Superior temporal gyrus (tissue), 1 donor: Measurements from ENCODE around the gene BMPR1A.

Source experiments
- DNase-seq: peaks from one replicate; pipeline ENCODE4 v3.0.0-alpha.2; 2016; ENCODE audit errors: extremely low spot score

BMPR1A gene

DNA sequence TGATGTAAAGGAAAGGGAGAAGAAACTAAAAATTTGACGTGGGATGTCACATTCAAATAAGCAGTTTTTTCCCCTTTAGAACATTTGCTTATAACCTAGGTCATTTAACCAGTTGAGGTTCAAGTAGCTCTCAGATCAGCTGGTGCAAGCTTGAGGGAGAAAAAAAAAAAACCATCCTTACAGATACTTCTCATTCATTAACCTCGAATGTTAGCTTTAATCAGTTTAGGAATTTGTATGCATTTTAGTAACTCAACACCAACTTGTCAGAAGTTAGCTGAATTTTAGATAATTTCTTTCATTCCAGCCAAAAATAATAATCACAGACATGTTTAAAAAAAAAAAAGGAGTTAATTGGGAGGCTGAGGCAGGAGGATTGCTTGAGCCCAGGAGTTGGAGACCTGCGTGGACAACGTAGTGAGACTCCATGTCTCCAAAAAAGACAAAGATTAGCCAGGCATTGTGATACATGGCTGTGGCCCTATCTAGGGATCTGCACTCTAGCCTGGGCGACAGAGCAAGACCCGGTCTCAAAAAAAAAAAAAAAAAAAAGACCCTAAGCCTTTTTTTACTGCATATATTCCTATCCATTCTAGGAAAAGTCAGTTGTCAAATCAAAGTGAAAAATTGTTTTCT is 46.2 kb downstream of the BMPR1A start:
- no peak for DNase-seq

DNA sequence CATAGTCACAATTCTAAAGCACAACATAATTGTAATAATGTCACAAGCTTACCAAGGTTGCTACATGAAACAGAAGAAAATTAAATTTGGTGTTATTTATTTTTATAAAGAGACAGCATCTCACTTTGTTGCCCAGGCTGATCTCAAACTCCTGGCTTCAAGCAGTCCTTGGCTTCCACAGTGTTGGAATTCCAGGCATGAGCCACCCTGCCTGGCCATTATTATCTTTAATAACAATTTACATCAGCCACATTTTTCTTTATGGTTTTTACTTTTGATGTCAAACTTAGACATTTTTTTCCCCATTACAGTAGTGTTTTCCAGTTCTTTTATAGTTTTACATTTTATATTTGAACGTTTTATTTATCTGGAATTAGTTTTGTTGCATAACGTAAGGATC is 46.7 kb downstream of the BMPR1A start:
- DNase-seq, result no peak

DNA sequence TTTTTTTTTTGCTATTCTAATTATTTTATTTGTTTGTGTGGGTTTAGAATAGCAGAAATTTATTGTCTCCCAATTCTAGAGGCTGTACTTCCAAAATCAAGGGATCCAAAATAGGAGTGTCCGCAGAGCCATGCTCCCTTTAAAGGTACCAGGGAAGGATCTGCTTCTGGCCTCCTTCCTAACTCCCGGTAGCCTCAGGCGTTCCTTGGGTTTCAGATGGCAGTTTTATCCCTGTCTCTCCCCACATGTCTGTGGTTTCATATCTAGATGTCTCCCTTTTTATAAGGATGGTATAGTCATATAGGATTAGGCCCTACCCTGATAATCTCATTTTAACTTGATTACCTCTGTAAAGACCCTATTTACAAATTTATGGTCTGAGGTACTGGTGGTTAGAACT is 48.4 kb downstream of the BMPR1A start:
- DNase-seq, result no peak

DNA sequence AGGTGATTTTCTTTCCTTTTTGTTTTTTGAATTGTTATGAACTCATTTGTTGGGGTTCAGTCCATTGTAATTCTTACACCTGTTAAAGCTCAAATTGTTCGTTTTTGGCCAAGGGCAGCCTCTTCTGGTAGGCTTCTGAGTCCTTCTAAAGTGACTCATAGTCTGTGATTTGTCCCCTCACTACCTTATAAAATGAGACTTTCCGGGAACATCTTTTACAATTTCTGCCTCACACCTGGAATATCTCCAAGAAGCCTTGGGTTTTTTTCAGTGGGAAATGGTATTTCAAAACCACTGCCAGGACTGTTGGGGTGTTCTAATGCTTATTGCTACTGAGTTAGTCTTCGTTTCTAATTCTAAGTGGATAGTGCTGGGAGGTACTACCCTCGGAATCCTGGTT is 56.7 kb downstream of the BMPR1A start:
- DNase-seq, result no peak

DNA sequence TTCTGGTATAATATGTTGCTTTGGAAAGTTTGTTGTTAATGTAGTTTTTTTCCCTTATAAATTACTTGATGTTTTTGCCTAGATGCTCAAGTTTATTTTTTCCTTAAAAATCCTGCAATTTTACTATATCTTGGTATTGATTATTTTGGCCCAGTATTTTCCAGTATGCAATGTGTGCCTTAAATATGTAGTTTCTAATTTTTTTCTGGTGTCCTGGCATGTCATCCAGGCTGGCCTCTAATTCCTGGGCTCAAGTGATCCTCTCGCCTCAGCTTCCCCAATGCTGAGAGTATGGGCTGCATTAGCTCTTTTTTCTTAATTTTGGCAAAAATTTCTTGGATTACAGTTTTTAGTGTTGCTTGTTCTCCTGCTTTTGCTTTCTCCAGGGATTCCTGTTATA is 57.6 kb downstream of the BMPR1A start:
- no peak for DNase-seq

DNA sequence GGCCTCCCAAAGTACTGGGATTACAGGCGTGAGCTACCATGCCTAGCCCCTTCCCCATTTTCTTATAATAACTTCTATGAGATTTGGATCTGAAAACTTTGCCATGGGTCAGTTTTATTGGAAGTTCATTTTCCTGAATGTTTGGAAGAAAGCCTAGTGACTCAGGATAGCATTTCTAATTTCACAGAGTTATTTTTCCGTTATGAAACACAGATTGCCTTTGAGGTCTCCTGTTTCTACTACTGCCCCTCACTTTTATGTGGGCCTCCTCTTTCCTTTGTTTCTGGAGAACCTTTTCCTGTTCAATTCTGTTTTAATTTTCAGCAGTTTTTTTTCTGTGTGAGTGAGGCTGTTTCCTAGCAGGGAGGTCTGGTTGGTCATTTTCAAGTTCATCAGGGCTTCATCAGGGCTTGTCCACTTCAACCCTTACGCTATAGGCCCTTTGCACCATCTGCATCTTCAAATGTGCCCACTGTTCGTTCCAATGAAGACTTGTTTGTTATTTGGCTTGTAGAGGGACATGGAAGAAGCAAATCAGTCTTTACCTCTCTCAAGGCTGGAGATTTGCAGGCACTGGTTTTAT is 58.7 kb downstream of the BMPR1A start:
- DNase-seq, result no peak

DNA sequence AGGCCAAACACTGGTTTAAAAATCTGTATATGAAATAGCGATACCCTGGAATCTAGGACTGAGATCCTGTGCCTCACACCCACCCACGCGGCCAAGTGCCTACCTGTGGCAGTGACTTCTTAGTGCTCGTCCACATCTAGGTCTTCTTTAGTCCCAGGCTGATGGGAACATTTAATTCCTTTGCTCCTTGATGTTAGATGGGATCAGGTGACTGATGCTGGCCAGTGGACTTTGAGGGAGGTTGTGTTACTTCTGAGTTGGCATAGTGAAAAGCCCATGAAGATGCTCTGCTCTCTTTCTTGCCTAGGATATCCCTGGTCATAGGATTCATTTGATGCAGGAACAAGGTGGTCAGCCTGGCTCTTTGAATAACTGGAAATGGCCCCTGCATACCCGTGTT is 59.2 kb downstream of the BMPR1A start:
- no peak for DNase-seq

DNA sequence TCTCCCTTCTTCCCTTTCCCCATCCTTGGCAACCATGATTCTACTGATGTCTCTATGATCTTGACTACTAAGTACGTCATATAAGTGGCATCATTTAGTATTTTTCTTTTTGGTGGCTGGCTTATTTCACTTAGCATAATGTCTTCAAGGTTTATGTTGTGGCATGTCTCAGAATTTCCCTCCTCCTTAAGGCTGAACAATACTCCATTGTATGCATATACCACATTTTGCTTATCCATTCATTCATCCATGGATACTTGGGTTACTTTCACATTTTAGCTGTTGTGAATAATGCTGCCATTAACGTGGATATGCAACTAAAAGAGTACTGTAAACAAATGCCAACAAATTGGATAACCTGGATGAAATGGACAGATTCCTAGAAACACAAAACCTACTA is 60.8 kb downstream of the BMPR1A start:
- no peak for DNase-seq

DNA sequence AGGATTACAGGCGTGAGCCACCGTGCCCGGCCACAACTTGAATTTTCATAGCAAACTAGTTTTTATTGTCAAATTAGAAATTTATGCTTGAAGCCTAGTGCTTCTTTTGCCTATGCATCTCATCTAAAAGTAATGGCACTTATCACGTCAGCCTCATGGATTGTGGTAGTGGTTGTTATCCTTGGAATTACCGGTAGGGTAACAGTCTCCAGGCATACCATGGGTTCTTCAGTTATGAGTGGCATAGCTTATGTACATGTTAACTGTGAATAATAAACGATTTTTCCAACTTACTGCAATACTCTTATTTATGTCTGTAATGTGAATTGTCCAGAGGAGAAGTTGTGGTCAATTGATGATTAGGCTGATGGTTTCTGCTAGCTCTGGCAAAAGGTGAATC is 63.1 kb downstream of the BMPR1A start:
- no peak for DNase-seq

DNA sequence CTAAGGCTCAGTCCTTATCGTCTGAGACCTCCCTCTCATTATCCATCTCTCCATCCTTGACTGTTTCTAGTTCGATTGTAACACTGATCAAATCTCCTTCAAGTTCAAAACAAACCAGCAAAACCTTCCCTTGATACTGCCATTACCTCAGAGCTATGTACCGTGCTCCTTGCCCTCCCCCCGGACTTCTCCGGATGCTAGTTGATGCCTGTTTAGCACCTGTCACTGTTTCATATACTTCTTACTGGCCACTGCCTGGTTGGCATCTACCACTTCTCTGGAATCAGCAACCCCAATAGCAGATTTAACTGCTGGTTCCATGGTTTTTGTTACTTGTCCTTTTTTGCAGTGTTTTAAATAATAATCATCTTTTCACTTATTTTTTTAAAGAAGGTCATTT is 64.1 kb downstream of the BMPR1A start:
- no peak for DNase-seq

DNA sequence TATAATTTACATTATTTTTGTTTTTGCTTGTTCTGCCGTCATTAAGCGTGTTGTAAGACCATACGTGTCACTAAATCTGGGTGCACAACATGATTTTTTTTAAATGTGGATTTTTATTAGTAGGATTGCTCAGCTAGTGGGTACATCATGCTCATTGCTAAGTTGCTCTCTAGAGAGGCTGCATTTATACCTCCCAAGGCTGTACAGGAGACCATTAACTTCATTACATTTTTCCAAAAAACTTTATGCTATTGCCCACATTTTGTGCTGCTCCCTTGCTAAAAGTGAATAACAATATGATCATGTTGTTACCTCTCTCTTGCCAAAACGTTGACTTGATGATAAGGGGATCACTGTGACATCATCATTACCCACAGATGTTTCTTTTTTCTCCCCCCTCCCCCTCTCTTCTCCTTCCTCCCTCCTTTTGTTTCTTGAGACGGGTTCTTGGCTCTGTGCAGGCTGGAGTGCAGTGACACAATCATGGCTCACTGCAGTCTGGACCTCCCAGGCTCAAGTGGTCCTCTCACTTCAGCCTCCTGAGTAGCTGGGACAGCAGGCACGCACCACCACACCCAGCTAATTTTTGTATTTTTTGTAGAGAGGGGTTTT is 65.1 kb downstream of the BMPR1A start:
- no peak for DNase-seq

DNA sequence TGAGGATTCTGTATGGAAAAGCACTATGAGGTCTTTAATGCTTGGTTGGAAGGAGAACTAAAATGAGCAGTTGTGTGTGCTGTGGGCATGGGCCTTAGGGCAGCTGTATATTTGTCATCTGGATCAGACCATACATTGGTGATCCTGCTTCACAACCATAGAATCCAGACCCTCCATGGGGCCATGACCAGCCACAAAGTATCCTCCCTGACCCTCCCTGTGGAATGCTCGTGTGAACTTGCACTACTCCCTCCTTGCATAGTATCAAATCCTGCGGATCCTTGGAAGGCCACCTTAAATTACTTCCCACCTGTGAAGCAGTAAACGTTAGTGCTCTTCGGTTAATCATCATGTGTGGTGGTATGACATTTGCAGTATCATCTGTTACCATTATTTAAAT is 67.1 kb downstream of the BMPR1A start:
- DNase-seq, result no peak

DNA sequence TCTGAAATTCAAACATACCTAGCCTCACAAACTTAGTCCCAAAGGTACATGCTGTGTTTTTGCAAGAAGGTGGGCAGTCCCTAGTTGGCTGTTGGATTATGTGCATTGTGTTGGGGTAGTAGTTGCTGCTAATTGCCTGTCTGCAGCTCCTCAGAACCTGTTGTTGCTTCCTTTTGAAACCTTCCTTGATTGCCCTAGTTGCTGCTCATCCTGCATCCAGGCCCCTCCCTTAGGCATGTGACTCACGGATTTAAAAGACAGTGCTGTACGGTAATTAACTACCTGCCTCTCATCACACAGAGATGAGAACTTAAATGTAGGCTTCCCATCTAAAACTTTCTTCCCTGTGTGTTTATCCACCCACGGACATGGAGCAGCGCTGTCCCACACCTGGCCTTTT is 67.7 kb downstream of the BMPR1A start:
- no peak for DNase-seq

DNA sequence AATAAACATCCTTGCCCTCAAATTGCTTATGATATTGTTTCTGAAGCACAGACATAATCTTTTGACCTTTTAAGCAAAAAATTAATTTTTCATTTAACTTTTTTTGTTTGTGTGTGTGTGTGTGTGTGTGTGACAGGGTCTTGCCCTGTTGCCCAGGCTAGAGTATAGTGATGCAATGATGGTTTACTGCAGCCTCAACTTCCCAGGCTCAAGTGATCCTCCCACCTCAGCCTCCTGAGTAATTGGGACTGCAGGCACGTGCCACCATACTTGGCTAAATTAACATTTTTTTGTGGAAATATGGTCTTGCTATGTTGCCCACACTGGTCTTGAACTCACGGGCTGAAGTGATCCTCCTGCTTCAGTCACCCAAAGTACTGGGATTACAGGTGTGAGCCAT is 68.9 kb downstream of the BMPR1A start:
- DNase-seq, result no peak

DNA sequence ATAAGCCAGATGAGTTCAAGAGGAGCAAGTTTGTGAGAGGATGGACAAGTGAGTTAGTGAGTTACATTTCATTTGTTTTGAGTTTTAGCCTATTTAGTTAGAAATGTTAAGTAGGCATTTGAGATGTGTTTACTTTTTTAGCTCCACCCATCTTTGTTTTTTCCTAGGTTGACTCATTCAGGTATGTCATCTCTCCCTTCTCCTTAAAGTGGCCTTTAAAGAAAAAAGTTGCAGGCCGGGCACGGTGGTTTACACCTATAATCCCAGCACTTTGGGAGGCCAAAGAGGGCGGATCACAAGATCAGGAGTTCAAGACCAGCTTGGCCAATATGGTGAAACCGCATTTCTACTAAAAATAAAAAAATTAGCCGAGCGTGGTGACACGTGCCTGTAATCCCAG is 71.2 kb downstream of the BMPR1A start:
- DNase-seq, result no peak

DNA sequence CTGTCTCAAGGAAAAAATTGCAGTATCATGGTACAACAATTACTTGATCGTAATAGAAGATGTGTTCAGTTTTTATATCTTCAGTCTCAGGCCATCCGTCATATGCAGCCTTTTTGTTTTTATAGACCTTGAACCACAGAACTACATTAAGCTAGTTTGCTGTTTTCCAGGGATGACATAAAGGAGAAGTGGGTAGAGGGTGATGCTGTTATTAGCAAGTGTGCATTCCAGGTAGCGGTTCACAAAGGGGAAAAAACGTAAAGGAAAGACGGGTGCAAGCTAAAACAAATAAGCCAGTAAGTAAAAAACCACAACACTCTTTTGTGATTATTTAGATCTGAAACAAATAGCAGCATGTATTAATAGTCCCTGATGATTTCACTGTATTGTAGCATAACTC is 71.7 kb downstream of the BMPR1A start:
- no peak for DNase-seq

DNA sequence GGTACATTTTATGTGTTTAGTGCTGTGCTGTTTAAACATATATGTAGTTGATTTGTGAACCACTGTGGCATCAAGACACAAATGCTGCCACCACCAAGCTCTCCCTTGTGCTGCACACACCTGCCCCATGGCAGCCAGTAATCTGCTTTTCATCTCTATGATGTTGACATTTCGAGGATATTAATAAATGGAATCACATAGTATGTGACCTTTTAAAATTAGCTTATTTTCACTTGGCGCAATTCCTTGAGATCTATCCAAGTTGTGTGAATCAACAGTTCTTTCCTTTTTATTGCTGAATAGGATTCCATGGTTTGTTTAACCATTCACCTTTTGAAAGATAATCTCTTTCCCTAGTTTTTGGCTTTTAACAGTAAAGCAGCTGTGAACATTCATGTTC is 73.1 kb downstream of the BMPR1A start:
- no peak for DNase-seq

DNA sequence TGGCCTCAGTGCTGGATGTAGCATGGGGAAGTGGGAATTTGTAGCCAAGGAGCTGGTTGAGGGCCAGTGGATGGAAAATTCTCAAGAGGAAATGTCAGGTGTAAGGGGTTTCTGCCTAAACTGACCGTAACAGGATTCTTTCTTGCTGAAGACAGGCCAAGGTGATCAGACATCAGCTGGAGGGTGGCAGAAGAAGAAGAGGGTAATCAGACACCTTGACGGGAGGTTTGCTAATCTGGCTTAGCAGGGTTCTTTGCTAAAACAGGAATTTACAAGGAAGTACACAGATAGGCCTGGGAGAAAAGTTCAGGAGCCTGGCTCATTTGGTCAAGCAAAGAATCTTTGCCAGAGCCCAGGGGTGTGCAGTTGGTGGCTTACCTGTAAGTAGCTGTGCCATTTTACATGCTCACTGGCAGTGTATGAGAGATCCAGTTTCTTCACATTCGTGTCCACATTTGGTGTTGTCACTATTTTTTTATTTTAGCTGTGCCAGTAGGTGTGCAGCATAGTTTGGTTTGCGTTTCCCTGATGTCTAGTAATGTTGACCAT is 73.7 kb downstream of the BMPR1A start:
- DNase-seq, result no peak

DNA sequence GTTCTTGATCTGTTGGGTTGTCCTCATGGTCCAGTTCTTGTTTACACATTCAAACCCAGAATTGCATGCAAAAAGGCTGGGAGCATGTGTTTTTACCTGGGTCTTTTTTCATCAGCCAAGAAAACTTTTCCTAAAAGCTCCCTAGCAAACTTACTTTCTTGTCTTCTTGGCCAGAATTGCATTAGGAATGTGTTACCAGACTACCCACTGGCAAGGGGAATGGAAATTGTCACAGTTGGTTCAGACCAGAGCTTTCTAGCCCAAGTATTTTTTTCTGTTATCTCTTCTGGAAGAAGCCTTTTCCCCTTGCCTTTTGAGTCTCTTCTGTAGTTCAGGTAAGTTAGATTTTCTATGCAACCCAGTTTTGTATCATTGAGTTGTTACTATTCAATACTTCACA is 77.5 kb downstream of the BMPR1A start:
- no peak for DNase-seq

DNA sequence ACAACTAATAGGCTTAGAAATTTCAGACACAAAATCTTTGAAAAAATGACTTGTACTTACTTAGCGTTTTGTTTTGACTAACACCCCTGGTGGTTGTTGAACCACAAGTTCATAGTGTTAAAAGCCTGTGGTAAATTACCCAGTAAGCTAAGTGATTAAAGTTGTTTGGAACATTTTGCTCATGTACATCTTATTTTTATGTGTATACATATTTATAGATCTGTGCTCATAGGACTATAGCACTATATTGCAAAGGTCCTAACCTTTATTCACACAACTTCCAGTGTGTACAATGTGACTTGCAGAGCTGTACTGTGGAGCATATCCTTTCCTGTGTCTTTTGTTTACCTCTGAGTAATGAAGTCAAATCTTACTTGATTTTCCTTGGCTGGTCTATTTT is 79.6 kb downstream of the BMPR1A start:
- DNase-seq, result no peak

DNA sequence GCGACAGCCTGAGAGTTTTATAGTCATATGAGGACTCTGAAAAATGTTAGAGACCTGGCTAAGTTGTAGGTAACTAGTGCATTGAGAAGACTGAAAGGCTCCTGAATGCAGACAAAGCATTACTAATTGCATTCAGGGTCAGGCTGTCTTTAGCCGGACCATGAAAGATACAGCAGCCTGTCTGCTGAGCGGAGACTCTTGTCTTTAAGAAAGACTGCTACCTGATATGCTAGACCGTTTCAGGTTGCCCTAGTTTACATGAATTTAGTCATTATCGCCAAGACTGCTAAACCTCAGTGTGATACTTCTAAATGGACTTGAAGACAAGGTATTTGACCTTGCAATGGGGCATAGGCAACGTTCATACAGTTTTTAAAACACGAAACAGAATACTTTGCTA is 81.2 kb downstream of the BMPR1A start:
- DNase-seq, result no peak

DNA sequence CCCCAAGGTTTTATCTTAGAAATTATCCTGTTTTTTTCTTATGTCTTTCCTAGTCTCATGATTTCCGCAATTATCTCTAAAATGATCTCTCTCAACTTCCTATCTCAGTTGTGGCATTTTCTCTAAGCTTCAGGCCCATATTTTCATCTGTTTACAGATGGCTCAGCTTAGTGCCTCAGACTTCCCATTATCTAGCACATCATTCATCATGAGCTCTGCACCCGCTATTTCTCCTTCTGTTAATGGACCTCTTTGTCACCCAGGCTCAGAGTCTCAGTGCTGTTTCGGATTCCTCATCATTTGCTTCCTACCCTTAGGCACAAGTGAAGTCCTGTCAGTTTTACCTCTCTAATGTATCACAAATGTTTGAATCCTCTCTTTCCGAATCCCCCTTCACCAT is 84.1 kb downstream of the BMPR1A start:
- no peak for DNase-seq

DNA sequence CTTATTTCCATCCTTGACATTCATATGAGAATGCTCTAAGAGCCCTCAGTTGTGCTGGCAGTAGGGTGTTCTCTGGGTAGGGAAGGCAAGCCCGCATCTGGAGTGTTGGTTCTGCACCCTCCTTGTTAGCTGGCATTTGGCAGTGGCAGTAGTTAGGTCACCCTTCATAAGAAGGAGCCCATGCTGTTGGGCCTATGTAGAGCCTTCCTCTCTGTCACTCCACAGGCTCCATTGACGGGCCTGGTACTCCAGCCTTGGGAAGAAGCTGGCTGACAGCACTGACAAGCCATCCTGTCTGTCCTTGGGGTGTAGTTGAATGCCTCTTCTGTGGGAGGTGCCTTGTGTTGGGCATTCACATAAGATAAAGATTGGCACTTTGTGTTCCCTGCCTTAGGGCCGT is 89.7 kb downstream of the BMPR1A start:
- DNase-seq, result no peak

DNA sequence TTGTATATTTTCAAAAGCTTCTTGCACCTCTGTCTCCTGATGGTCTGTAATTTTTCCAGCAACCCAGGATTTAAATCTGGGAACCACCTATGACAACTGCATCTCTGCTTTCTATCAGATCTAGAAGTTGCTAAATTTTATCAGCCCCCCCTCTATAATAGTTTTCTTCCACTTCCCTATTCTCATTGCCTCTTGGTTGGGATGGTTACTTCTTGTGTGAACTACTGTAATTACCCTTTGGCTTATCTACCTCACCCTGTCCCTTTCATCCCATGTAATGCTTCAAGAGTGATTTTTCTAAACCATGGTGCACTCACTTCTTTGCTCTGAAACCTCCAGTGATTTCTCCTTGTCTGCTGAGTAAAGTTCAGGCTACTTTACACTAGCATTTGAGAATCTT is 92.3 kb downstream of the BMPR1A start:
- DNase-seq, result no peak
